NCI-H526 treated with DMSO at 0.1 percent for 48 hours (cell line): ENCODE results near the gene TAOK1.
"Not testable (repeated sequence)": the region's sequence is repeated elsewhere in the genome, so short reads cannot be mapped to it uniquely, and the experiment has no call there.

Source experiments
- DNase-seq: peaks from one replicate; lab custom pipeline; 2025; lab: John Stamatoyannopoulos, UW

The TAOK1 gene

GRCh38 chr17:29389982-29390850 is at the start of gene TAOK1:
TAOK1 (plus strand) TSS chr17:29390363; CDS start chr17:29451549, 61,186 bp downstream.
- peak; percentile 98 for DNase-seq

GRCh38 chr17:29341726-29342125 is 48.4 kb upstream of the TAOK1 start:
- DNase-seq: no peak

- no peak for DNase-seq
Measured at GRCh38 chr17:29342158-29342765, 47.9 kb upstream of the TAOK1 start.

GRCh38 chr17:29344201-29344856 is 45.8 kb upstream of the TAOK1 start:
- no peak for DNase-seq

- DNase-seq: no peak
Measured at GRCh38 chr17:29345066-29345465, 45.1 kb upstream of the TAOK1 start.

- DNase-seq: not testable (repeated sequence)
Measured at GRCh38 chr17:29345470-29345869, 44.7 kb upstream of the TAOK1 start.

- DNase-seq: no peak
Measured at GRCh38 chr17:29346462-29346861, 43.7 kb upstream of the TAOK1 start.

GRCh38 chr17:29347831-29348629 is 42.1 kb upstream of the TAOK1 start:
- DNase-seq: no peak

- DNase-seq: no peak
Measured at GRCh38 chr17:29349409-29349808, 40.8 kb upstream of the TAOK1 start.

GRCh38 chr17:29352146-29352545 is 38.0 kb upstream of the TAOK1 start:
- no peak for DNase-seq

GRCh38 chr17:29357232-29357631 is 32.9 kb upstream of the TAOK1 start:
- DNase-seq: no peak

GRCh38 chr17:29357821-29358232 is 32.3 kb upstream of the TAOK1 start:
- no peak for DNase-seq

- no peak for DNase-seq
Measured at GRCh38 chr17:29358416-29358815, 31.7 kb upstream of the TAOK1 start.

- no peak for DNase-seq
Measured at GRCh38 chr17:29359777-29360176, 30.4 kb upstream of the TAOK1 start.

GRCh38 chr17:29363716-29364115 is 26.4 kb upstream of the TAOK1 start:
- DNase-seq: no peak

- no peak for DNase-seq
Measured at GRCh38 chr17:29364691-29365090, 25.5 kb upstream of the TAOK1 start.

- DNase-seq: no peak
Measured at GRCh38 chr17:29368161-29368560, 22.0 kb upstream of the TAOK1 start.

- peak; percentile 54 for DNase-seq
Measured at GRCh38 chr17:29368926-29369325, 21.2 kb upstream of the TAOK1 start.

GRCh38 chr17:29369831-29370735 is 20.1 kb upstream of the TAOK1 start:
- DNase-seq: peak; percentile 86

GRCh38 chr17:29376667-29377270 is 13.4 kb upstream of the TAOK1 start:
- DNase-seq: no peak

GRCh38 chr17:29378500-29378899 is 11.7 kb upstream of the TAOK1 start:
- no peak for DNase-seq
